ENCODE results near the gene GPC5. TPM values are rescaled to one million over a fixed set of nuclear protein-coding genes. Genes with fewer than 3 reads are reported as not detected.

GPC5 gene
- total RNA-seq, 1 experiment from 2014 or later, result not detected

DNA sequence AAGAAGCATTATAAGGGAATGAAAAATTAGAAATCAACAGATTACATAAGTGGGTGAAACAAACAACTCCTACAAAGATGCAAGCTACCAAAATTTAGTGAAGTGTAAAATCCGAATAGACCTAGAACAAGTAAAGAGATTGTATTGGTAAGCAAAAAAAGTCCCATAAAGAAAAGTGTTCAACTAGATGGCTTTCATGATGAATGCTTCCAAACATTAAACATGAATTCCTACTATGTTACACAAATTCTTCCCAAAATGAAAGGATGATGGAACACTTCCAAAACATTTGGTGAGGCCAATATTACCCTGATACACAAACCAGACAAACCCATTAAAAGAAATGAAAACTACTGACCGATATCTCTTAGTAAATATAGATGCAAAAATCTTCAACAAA, 139.0 kb downstream of the GPC5 start:
- DNase-seq (ENCODE audit: low read depth), result no peak

DNA sequence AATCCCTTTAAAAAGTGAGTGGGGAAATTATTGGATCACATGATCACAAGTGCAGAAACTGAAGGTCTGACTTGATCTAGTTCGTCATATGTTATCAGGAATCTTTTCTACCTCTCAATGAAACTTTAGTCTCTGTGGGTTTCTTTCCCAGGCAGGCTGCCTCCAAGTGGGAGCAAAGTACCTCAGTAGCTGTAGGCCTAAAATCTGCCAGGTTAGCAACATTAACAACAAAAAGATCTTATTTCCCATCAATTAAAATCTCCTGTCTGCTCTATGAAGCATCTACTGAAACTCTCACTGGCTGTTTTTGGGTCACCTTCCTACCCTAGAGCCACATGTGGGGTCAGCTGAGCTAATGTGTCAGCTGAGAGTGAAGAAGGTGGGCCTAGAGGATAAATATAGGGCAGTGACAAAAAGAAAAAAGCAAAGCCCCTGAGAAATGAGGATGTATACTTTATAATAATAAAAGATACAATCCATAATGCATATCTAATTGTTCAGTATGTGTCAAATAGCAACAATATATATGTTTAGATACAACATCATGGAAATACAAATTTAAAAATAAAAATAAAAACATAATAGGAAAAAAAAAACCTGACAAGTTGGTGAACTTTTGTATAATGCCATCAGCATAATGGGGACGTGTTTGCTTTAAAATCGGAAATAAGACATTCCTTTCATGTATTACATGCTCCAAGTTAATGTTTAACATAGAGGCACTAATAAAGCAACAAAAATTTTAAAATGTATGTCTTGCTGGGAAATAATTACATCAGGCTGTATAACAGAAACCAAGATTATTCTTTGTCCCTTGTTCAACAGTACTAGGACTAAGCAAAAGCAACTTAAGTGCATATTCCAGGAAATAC, 141.1 kb downstream of the GPC5 start:
- no peak for DNase-seq (ENCODE audit: low read depth)

DNA sequence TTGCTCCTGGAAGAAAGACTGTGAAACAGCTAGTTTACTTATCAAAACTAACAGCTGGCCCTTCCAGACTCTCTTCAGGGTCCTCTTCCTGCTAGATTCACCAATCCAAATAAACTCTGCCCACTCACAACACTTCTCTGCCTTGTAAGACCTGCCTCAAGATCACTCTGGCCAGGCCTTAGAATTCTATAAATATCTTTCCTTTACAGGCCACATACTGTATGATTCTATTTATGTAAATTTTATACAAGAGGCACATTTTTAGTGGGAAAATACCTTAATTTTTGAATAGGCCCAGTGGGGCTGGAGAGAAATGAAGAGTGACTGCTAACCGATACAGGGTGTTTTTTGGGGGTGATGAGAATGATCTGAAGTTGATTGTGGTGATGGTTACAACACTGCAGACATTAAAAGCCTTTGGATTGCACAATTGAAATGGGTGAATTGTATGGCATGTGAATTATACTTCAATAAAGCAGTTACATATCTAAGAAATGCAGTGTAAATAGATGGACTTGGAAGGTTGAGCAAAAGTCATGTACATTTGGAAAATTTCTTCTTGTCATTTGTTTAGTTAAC, 141.8 kb downstream of the GPC5 start:
- no peak for DNase-seq (ENCODE audit: low read depth)

DNA sequence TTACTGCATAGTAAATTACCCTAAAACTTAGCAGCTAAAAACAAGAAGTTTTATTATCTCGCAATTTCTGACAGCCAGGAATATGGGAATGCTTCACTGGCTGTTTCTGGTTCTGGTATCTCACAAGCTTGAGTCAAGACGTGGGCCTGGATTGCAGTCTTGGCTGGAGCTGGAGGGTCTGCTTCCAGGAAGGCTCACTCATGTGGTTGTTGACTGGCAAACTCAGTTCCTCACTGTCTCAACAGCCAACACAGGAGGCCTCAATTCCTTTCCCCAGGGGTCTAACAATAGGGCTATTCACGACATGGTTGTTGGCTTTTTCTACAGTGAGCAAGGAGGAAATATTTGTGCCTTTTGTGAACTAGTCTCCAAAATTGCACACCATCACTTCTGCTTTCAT, 146.3 kb downstream of the GPC5 start:
- DNase-seq (ENCODE audit: low read depth), result no peak

DNA sequence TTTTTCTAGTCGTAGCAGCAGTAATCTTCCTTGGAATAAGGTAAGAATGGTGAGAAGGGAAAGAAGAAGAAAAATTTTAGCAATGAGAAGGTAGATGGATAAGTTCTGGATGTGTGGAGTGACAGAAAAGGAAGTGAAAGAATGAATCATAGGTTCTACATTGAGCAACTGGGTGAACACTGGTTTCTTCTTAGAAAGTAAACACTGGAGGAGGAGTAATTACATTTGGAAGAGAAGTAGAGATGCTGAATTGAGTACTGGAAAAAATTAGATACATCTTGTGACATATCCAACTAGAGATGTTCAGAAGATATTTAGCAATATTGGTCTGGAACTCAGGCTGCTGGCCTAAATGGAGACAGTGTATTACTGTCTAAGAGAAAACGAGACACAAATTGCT, 148.5 kb downstream of the GPC5 start:
- DNase-seq (ENCODE audit: low read depth), result no peak

DNA sequence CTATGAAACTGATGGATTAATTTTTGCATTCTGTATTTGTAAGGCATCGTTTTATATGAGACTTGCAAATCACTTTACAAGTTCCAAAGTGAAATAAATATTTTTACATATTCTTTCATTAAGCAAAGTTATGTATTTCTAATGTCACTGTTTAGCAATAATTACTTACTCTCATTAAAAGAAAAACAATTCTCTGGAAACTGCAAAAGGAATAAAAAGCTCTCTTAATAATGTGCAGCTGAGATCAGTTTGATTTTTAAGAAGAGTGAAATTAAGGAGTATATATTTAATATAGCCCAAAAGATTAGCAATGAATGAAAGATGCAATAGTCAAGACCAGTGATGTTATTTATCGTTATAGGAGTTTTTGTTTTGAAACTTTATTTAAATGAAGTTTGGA, 155.2 kb downstream of the GPC5 start:
- DNase-seq (ENCODE audit: low read depth), result no peak

DNA sequence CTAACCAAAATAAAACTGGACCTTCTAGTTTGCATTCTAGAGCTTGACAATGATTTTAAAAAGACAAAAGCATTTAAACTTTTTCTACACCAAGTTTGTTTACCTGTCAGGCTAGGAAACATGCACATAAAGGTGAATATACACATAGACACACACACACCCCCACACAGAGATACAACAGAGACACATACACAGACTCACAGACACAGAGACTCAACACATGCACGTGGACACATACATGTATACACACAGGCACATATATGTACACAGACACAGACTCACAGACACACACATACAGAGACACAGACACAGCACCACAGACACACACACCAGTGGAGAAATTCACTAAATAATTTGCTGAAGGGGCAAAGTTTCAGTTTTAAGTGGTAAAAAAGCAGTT, 155.7 kb downstream of the GPC5 start:
- DNase-seq (ENCODE audit: low read depth), result no peak

DNA sequence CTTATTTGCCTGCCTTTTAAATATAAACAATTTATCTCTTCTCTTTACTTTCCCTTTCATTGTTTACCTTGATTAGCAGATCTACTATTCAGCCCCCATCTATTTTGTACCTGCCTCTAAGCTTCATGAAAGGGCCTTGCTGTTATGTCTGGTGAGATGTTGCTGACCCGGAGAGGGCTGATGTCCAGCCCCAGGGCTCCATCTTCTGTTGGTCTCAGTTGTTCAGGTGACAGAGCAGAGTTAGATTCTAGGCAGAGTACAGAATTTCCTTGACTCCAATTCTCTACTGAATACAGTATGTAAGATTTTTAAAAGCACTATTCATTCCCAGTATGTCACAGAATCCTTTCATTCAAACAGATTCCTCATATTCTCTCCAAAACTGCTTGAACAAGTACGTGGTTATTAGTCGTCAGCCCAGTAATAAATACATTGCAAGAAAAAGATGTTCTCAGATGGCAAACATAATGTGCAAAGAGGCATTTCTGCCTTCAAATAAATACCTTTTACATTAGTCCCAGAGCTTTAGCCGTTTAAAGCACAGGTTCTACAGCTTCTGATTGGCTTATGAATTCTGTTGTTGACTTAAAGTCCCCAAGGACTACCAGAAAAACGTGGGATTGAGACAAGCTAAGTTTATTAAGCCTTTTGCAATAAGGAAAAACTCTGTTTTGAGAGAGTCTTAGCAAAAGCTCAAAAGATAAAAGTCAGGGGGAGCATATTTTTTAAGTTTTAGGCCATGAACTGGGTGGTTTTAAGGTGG, 159.1 kb downstream of the GPC5 start:
- DNase-seq (ENCODE audit: low read depth), result no peak

DNA sequence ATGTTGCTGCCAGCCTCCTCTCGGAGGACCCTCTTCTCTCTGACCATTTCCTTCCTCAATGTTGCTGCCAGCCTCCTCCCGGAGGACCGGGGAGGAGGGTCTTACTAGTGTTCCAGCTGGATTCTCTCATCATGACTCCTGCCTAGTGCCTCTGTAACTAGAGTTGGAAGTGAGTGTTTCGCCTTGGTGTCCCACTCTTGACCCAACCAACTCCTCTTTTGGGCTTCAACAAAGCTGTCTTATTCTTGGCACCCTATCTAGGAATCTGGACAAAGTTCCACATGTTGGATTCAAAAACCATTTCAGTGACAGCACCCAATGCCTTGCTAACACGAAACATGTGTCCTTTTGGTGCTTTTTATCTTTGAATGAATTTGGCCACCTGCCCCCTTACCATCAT, 165.4 kb downstream of the GPC5 start:
- DNase-seq (ENCODE audit: low read depth), result no peak

DNA sequence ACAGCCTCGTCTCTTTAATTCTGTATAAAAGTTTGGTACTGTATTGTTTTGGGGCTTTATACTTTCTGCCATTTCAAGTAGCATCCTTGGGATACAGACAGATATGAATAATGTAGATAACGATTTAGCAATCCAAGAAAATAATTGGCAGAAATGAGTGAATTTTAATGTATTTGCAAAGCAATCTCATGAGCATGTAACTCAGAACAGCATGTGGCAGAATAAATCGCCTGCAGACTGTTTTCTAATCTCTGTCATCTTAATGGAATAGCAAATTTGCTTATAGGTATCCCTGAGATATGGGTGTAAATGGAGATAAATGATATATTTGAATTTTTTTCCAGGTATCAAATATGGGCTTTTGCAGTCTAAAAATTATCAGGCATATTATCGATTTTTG, 166.0 kb downstream of the GPC5 start:
- DNase-seq (ENCODE audit: low read depth), result no peak

DNA sequence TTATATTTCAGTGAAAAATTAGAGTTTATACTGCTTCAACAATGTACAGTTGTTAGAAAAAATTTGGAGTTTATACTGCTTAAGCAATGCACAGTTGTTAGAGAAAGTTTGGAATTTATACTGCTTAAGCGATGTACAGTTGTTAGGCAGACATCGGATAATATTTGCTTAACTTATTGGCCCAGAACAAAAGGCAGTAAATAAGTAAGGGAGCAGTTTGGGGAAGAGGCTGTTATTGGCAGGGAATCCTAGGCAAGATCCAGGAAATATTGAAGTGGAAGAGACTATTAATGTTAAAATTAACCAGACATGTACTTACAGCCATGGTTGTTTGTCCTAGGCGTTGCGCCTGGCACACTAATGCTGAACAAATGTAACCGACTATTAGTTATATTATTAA, 166.9 kb downstream of the GPC5 start:
- no peak for DNase-seq (ENCODE audit: low read depth)

DNA sequence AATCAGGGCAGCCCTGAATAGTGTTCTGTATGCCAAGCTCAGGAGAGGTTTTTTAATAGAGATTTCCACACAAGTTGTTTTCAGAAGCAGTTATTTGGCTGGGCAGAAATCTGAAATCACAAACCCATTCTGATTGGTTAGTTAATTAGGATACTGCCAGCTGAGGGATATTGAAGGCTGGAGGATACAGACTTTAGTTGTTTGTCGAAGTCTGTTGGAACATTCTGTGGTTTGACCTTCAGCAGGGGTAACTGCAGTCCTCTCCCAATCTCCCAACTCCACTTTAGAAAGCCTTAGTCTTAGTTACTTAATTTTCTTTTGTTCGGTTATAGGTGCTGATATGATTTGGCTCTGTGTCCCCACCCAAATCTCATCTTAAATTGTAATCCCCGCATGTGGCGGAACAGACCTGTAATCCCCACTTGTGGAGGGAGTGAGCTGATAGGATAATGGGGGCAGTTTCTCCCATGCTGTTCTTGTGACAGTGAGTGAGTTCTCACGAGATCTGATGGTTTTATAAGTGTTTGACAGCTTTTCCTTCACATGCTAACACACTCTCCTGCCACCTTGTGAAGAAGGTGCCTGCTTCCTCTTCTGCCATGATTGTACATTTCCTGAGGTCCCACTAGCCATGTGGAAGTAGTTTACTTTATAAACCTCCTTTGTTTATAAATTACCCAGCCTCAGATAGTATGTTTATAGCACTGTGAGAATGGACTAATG, 169.2 kb downstream of the GPC5 start:
- DNase-seq (ENCODE audit: low read depth), result no peak

DNA sequence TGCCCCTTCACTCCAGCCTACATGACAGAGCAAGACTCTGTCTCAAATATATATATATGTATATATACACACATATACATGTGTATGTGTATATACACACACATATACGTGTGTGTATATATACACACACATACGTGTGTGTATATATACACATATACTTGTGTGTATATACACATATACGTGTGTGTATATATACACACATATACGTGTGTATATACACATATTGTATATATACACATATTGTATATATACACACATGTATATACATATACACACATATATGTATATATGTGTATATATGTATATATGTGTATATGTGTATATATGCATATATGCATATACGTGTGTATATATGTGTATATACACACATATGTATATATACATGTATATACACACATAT, 173.3 kb downstream of the GPC5 start:
- no peak for DNase-seq (ENCODE audit: low read depth)

DNA sequence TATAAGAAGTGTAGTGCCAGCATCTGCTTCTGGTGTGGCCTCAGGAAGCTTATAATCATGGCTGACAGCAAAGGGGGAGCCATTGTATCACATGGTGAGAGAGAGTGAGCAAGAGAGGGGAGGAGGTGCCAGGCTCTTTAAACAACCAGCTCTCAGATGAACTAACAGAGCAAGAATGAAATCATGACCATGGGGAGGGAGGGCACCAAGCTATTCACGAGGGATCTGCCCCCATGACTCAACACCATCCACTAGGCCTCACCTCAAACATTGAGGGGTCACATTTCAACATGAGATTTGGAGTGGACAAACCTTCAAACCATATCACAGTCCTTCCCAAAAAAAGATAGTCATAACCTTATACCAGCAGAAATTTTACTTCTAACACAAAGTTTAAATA, 174.0 kb downstream of the GPC5 start:
- no peak for DNase-seq (ENCODE audit: low read depth)

DNA sequence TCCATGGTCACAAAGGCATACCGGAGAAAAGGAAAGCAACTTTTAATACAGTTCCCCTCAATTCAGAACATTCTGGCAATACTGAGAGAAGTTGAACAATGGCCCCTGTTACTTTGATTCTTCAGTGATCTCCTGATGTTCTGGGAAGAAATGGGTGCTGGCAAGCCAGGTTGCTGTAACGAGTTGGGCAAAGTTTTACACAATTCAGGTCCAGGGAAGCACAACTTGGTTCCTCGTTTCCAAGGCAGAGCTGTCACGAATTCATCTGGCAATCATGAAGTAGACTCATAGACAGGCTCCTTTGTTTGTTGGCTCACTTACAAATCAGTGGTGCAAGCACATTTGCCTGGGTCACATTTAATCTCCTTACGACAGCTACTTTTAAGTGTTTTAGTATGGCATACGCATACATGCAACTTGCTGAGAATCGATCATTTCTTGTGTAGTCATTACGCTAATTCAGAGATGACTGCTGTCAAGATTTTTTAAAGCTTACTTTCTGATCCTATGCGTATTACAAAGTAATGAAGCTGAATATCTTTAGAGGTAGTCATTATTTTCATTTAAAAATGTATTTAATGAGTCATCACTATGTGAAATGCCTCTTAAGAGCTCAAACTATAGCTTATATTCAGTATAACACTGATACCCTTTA, 174.7 kb downstream of the GPC5 start:
- no peak for DNase-seq (ENCODE audit: low read depth)

DNA sequence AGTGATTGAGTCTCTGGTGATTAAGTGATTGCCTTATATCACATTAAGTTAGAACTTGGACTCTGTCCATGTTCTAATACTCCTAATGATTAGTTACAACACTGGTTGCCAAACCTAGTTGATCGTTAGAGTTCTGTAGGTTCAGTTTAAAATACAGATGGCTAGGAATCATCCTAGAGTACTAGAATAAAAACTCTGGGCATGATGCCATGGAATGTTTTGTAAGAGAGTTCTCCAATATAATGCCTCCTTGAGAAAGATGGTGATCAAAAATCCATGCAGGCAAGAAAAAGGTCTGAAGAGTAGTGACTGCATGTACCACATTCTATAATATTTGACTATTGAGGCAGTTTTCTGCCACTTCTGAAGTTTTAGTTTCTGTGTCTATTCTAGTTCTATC, 176.3 kb downstream of the GPC5 start:
- no peak for DNase-seq (ENCODE audit: low read depth)

DNA sequence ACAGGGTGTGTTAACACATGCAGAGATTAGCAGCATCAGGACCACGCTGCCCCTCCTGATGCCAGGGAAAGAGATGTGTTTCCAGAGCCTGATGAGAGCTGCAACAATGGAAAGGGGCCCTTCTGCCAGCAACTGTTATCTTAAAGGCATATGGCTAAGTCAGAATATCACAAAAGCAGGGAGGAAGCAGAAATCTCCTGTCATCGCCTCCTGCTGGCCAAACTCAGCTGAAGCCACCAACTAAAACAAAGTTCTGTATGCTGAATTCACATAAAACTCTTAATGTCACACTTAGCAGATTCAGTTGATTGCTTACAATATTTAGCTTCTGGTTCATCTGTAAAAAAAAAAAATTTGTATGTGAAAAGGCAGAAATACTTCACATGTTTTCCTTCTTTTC, 178.2 kb downstream of the GPC5 start:
- no peak for DNase-seq (ENCODE audit: low read depth)

DNA sequence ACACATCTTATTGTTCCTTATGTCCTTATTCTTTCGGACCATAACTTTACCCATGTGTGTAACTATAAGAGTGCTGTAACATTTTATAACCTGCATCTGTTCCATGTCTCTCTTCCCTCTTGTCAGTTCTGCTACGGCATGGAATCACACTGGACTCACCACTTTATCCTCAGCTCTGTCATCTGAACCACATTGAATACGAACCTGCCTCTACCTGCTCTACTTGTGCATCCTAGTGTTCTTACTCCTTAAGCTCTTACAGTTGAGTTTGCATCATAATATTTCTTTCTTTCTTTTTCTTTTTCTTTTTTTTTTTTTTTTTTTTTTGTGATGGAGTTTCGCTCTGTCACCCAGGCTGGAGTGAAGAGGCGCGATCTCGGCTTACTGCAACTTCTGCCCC, 180.9 kb downstream of the GPC5 start:
- DNase-seq (ENCODE audit: low read depth), result no peak

DNA sequence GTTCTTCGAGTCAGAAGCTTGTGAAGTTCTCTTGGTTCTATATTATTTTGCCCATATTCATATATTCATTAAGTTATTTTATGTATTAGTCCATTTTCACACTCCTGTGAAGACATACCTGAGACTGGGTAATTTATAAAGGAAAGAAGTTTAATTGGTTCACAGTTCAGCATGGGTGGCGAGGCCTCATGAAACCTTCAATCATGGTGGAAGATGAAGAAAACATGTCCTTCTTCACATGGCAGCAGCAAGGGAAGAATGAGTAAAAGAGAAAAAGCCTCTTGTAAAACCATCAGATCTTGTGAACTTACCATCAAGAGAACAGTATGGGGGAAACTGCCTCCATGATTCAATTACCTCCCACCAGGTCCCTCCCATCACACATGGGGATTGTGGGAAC, 182.3 kb downstream of the GPC5 start:
- DNase-seq (ENCODE audit: low read depth), result no peak

DNA sequence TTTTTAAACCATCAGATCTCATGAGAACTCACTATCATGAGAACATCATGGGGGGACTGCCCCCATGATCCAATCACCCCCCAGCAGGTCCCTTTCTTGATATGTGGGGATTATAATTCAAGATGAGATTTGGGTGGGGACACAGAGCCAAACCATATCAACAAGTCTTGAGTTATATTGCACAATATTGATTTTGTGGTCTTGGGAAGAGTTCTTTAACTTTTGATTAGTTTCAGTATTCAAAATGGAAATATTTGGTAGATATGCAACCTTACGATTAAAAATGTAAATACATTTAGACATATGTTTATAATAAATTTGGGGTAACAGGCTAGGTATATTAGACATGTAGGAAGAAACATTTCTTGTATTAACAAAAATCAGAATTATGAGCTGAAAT, 188.2 kb downstream of the GPC5 start:
- no peak for DNase-seq (ENCODE audit: low read depth)

DNA sequence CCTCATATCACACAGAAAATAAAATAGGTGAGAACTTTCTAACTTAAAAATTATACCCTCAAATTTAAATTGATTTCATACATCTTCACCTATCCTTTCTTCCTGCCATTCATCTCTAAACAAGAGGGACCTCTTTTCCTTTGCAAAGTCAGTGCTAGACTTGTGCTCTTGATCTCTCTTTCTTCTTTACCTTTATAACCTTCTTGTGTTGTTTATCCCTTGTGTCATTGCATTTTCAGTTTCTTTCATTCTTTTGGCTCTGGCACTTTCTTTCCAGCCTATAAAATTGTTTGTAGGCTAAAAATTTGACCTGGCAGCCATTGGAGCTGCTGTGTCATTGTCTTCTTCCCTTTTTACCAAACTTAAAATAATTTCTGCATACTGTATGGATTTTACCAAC, 190.1 kb downstream of the GPC5 start:
- no peak for DNase-seq (ENCODE audit: low read depth)
